Neutrophil (primary cell): ENCODE data around the gene UROS.

Experiments used
- H3K27ac ChIP-seq: fragments of 200-600 bp; sonication (generic); 2 replicates; pipeline ENCODE4 v1.5.1; 2016; ENCODE audit warnings: mild to moderate bottlenecking, moderate library complexity
- H3K27me3 ChIP-seq: fragments of 200-600 bp; sonication (generic); 2 replicates; pipeline ENCODE4 v1.6.0; 2016; ENCODE audit warnings: mild to moderate bottlenecking
- H3K36me3 ChIP-seq: fragments of 200-600 bp; sonication (generic); 2 replicates; pipeline ENCODE4 v1.5.1; 2017
- H3K4me1 ChIP-seq, 2 experiments: fragments of 200-600 bp in 1 of 2; sonication (generic) in 1 of 2; 1 replicate in 1 of 2; 2 replicates in 1 of 2; pipeline versions ENCODE4 v1.5.1 to v1.6.1; 2013 to 2016; ENCODE audit warnings: low read depth in 1 of 2, low read length in 1 of 2, mild to moderate bottlenecking in 1 of 2, moderate library complexity in 1 of 2; ENCODE audit not compliant: control insufficient read depth in 1 of 2, insufficient read depth in 1 of 2
- H3K4me3 ChIP-seq, 2 experiments: fragments of 200-600 bp in 1 of 2; sonication (generic) in 1 of 2; 1 replicate in 1 of 2; 2 replicates in 1 of 2; pipeline ENCODE4 v1.5.1; 2013 to 2016; ENCODE audit warnings: low read depth in 1 of 2, low read length in 1 of 2, mild to moderate bottlenecking in 1 of 2, moderate library complexity in 1 of 2
- H3K9me3 ChIP-seq: fragments of 200-600 bp; sonication (generic); 2 replicates; pipeline ENCODE4 v1.5.1; 2016
- CTCF ChIP-seq: fragments of 200-600 bp; sonication (generic); IDR thresholded peaks from 2 replicates; pipeline ENCODE4 v1.5.1; 2016; ENCODE audit warnings: antibody characterized with exemption

Gene UROS

DNA sequence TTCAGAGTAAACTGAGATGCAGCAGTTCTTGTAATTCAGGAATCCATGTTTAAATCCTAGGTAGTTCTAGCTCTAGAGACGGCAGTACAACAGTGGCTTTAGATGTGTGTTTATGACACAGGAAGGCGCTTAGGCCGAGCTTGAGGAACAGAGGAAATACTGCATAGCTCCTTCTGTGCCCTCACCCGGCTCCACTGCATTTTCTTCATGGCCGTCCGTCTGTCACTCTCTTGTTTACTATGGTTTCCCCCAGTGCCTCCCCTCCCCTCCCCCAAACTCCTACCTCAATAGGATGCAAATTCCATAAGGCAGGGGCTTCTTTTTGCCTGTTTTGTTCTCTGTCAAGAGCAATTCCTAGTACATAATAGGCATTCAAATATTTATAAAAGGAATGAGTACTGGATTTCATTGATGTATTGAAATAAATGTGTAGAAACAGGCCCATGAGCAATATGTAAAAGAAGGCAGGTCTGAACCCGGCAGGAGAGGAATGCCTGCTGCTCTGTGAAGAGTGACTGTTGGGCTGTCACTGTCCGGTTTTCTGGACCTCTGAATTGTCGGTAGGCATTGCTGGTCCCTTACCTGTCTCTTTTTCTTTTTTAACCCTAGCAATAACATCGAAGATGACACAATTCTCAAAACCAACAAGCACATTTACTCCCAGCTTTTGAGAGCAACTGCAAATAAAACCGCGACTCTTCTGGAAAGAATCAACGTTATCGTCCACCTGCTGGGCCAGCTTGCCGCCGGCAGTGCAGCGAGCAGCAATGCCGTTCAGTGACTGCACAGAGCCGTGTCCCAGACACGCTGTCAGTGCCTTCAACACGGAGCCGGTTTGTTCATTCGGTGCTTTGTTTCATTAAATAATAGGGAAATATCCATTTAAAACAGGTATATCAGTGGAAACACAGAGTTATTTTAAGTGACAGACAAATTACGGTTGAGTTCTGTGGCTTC, 60.1 kb downstream of the UROS start:
- Histone ChIP-seq H3K27me3 (no peaks in the 10 kb centered on the region), H3K9me3 (no peaks in the 10 kb centered on the region), H3K4me1 (no peaks in the 10 kb centered on the region), H3K4me3 (no peak overlapping the region), H3K36me3 (peaks cover 89% of the 10 kb centered on the region), H3K27ac (no peak overlapping the region)
- TF ChIP-seq CTCF: no peak

DNA sequence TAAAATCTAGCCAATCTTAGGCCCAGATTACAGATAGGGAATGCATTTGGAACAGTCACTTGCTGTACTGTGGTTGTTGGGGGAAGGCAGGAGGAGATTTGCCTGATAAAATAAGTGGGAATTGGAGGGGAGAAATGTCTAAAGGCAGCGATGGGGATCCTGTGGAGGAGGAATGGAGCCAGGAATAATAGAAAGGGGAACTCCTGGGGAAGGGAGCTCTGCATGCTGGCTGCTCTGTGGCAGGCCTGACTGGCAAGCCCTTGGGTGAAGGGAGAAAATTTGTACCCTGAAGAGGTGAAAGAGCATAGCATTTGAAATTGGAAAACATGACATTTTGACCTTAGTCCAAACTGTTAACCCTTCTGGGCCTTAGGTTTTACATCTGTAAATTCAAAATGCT, 61.1 kb downstream of the UROS start:
- Histone ChIP-seq H3K36me3 (peaks cover 89% of the 10 kb centered on the region), H3K9me3 (no peaks in the 10 kb centered on the region), H3K27me3 (no peaks in the 10 kb centered on the region), H3K27ac (no peak overlapping the region), H3K4me1 (no peaks in the 10 kb centered on the region), H3K4me3 (no peak overlapping the region)
- no peak for TF ChIP-seq CTCF

GRCh38 chr10:125757742-125758141, 65.3 kb downstream of the UROS start:
- Histone ChIP-seq H3K4me3 (no peak overlapping the region), H3K9me3 (no peaks in the 10 kb centered on the region), H3K27ac (no peak overlapping the region), H3K4me1 (no peaks in the 10 kb centered on the region), H3K36me3 (peaks cover 95% of the 10 kb centered on the region), H3K27me3 (no peaks in the 10 kb centered on the region)
- TF ChIP-seq CTCF: no peak

DNA sequence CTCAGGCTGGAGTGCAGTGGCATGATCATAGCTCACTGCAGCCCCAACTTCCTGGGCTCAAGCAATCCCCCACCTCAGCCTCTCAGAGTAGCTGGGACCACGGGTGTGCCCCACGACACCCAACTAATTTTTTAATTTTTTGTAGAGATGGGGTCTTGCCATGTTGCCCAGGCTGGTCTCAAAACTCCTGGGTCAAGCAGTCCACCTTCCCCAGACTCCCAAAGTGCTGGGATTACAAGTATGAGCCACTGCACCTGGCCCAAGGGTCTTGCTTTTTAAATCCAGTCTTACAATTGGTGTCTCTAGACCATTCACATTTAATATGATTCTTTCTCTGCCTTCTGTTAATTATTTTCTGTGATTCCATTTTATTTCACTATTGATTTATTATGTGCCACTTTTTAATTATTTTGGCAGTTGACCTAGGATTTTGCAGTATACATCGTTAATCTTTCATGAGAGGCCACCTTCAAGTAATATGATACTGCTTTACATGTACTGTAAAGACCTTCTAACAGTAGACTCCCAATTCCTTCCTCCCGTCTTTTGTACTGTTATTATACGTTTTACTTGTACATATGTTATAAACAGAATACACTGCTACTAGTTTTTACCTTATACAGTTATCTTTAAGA, 66.1 kb downstream of the UROS start:
- no peaks in the 10 kb centered on the region for H3K4me1 ChIP-seq

DNA sequence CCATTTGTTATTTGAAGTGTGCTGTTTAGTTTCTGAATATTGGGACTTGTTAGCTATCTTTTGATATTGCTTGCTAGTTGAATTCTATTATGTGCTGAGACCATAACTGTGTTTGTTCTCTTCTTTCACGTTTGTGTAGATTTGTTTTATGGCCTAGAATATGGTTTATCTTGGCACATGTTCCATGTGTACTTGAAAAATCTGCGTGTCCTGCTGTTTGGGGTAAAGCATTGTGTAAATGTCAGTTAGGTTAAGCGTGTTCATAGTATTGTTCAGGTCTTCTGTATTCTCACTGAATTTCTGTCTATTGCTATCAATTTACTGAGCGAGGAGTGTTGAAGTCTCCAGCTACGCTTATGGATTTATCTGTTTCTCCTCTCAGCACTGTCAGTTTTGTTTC, 66.9 kb downstream of the UROS start:
- Histone ChIP-seq H3K27ac (no peak overlapping the region), H3K4me3 (no peak overlapping the region), H3K4me1 (no peaks in the 10 kb centered on the region), H3K9me3 (no peaks in the 10 kb centered on the region), H3K36me3 (peaks cover 96% of the 10 kb centered on the region), H3K27me3 (no peaks in the 10 kb centered on the region)
- TF ChIP-seq CTCF: no peak

More for the DNA sequence above, 66.1 kb downstream of the UROS start:
- H3K9me3 ChIP-seq: no peaks in the 10 kb centered on the region
- no peaks in the 10 kb centered on the region for H3K27me3 ChIP-seq
- H3K36me3 ChIP-seq: peaks cover 95% of the 10 kb centered on the region
- no peak overlapping the region for H3K27ac ChIP-seq
- H3K4me3 ChIP-seq: no peak overlapping the region
- no peak for TF ChIP-seq CTCF
